Natural killer cell (primary cell): Measurements from ENCODE around the gene SH3BP4. TPM values are rescaled to one million over a fixed set of nuclear protein-coding genes. Genes with fewer than 3 reads are reported as not detected.

Experiments
- ATAC-seq, 3 donors: fragments of 150-1000 bp in 2 of 3; fragments of 200-7000 bp in 1 of 3; cut with Tn5 transposase; 1 replicate in 1 of 3; 2 replicates in 2 of 3; pipeline ENCODE4 v1.10.0; 2021; ENCODE audit warnings: mild to moderate bottlenecking in 2 of 3, moderate library complexity in 2 of 3
- DNase-seq, 2 donors: peaks; one replicate each; pipeline versions ENCODE4 v3.0.0 to v3.0.0-alpha.2; 2013 to 2021; ENCODE audit warnings: mixed read lengths in 1 of 2
- H3K27ac ChIP-seq: one replicate; pipeline ENCODE4 v1.5.1; 2013; ENCODE audit warnings: mild to moderate bottlenecking, low read length
- H3K27me3 ChIP-seq: one replicate; pipeline ENCODE4 v1.6.1; 2013; ENCODE audit warnings: low read length; ENCODE audit not compliant: control insufficient read depth, insufficient read depth
- H3K36me3 ChIP-seq: one replicate; pipeline ENCODE4 v1.6.1; 2013; ENCODE audit warnings: low read length; ENCODE audit not compliant: control insufficient read depth, insufficient read depth
- H3K4me1 ChIP-seq: one replicate; pipeline ENCODE4 v1.6.1; 2013; ENCODE audit warnings: low read length; ENCODE audit not compliant: control insufficient read depth, insufficient read depth
- H3K4me3 ChIP-seq: one replicate; pipeline ENCODE4 v1.5.1; 2013; ENCODE audit warnings: low read length
- H3K9me3 ChIP-seq: one replicate; pipeline ENCODE4 v1.6.1; 2013; ENCODE audit warnings: low read length; ENCODE audit not compliant: control insufficient read depth, insufficient read depth
- H3K27ac Mint-ChIP-seq, 2 donors: one replicate each; pipeline ENCODE4 v1.8.0; 2022; ENCODE audit warnings: mild to moderate bottlenecking in 2 of 2, mixed read lengths in 2 of 2, moderate library complexity in 1 of 2
- H3K27me3 Mint-ChIP-seq, 2 donors: one replicate each; pipeline ENCODE4 v1.8.0; 2022; ENCODE audit warnings: low read depth in 2 of 2, mixed read lengths in 2 of 2
- H3K36me3 Mint-ChIP-seq: one replicate; pipeline ENCODE4 v1.8.0; 2022; ENCODE audit warnings: mixed read lengths
- H3K4me1 Mint-ChIP-seq, 2 donors: one replicate each; pipeline ENCODE4 v1.8.0; 2022; ENCODE audit warnings: mixed read lengths in 2 of 2
- H3K4me3 Mint-ChIP-seq: one replicate; pipeline ENCODE4 v1.8.0; 2022; ENCODE audit warnings: mild to moderate bottlenecking, moderate library complexity, mixed read lengths
- H3K9me3 Mint-ChIP-seq, 2 donors: one replicate each; pipeline ENCODE4 v1.8.0; 2022; ENCODE audit warnings: mixed read lengths in 2 of 2
- WGBS: methylation state at CpG from one replicate; pipeline ENCODE4 v1.1.7; 2013; ENCODE audit warnings: missing lambda C conversion rate; ENCODE audit not compliant: insufficient coverage; 5-methylcytosine and 5-hydroxymethylcytosine counted together
- intact Hi-C: fragments of 100-400 bp; cut with micrococcal nuclease; formaldehyde crosslinking; loops from one replicate; pipeline ENCODE4 v1.14.2; 2022
- total RNA-seq, 4 donors: library from RNA; stranded (reverse); fragments of 120-200 nt in 1 of 4; gene quantifications; one replicate each; pipeline versions ENCODE4 v1.2.3 to v1.2.4, GENCODE V29; 2013 to 2022
- TF ChIP-seq, protein P1 (sequence below): fragments of 200-600 bp; IDR thresholded peaks from one replicate; pipeline ENCODE4 v1.8.0; 2022; ENCODE audit warnings: antibody characterized with exemption

SH3BP4 gene
- total RNA-seq, 3 donors from 2014 or later (not counting 1 experiment from before 2014, with no cell fraction given): 0.39 to 2.6 (median 1.0) TPM

DNA sequence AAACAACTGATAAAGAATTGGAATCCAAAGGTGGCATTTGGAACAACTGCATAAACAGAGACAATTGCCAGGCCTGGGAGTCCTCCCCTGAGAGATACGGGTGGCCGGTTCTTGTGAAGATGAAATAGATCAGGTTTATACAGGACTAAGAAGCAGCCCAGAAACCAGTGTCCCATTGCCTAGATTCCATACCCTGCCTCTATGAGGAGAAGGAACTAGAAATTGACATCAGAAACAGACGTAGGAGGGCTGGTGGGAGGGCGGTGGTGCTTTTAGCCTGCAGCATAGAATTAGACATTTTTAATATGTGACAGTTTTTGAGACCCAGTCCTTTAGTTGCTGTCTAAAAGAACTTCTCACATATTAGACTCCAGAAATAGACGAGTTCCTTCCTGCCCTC is 11.8 kb upstream of the SH3BP4 start:
- 73% methylated on average over 5 of the region's 5 CpGs for WGBS
- Mint-ChIP-seq H3K4me1 (no peaks in the 10 kb centered on the region), H3K9me3 (peaks cover 0 to 5% of the 10 kb centered on the region in 2 donors), H3K4me3 (no peak overlapping the region), H3K27ac (no peak overlapping the region), H3K36me3 (peaks cover 7% of the 10 kb centered on the region), H3K27me3 (peaks cover 31 to 54% of the 10 kb centered on the region in 2 donors)
- Histone ChIP-seq H3K27me3 (peaks cover 7% of the 10 kb centered on the region), H3K36me3 (no peaks in the 10 kb centered on the region), H3K4me3 (no peak overlapping the region), H3K4me1 (no peaks in the 10 kb centered on the region), H3K9me3 (no peaks in the 10 kb centered on the region), H3K27ac (no peak overlapping the region)
- TF ChIP-seq, protein P1, sequence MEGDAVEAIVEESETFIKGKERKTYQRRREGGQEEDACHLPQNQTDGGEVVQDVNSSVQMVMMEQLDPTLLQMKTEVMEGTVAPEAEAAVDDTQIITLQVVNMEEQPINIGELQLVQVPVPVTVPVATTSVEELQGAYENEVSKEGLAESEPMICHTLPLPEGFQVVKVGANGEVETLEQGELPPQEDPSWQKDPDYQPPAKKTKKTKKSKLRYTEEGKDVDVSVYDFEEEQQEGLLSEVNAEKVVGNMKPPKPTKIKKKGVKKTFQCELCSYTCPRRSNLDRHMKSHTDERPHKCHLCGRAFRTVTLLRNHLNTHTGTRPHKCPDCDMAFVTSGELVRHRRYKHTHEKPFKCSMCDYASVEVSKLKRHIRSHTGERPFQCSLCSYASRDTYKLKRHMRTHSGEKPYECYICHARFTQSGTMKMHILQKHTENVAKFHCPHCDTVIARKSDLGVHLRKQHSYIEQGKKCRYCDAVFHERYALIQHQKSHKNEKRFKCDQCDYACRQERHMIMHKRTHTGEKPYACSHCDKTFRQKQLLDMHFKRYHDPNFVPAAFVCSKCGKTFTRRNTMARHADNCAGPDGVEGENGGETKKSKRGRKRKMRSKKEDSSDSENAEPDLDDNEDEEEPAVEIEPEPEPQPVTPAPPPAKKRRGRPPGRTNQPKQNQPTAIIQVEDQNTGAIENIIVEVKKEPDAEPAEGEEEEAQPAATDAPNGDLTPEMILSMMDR: no peak
- ATAC-seq (no peak), DNase-seq (no peak)
- intact Hi-C loops: no loop called here

DNA sequence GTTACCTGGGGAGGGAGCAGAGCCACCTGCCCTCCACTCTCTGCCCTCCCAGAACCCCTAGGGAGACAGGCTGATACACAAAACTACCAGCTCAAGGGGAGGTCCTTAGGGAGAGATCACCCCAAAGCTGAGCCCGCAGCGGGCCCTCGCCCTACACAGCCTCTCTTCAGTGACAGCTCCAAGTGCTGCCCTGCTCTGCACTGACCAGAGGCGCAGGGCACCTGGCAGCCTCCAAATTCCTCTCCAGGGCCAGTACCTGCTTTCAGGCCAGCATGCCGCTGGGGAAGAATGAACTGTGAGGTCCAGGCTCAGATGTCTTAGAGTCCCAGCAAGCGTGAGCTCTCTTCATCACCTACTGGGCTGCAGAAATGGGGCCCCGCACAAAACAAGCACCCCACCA is 11.3 kb upstream of the SH3BP4 start:
- H3K4me1 Mint-ChIP-seq: no peaks in the 10 kb centered on the region
- Histone ChIP-seq H3K4me1 (no peaks in the 10 kb centered on the region), H3K4me3 (no peak overlapping the region), H3K27me3 (peaks cover 7% of the 10 kb centered on the region), H3K27ac (no peak overlapping the region), H3K36me3 (no peaks in the 10 kb centered on the region), H3K9me3 (no peaks in the 10 kb centered on the region)
- ATAC-seq (no peak), DNase-seq (no peak)
- H3K27ac Mint-ChIP-seq: no peak overlapping the region
- peaks cover 0 to 5% of the 10 kb centered on the region in 2 donors for H3K9me3 Mint-ChIP-seq
- TF ChIP-seq, protein P1: no peak
- H3K4me3 Mint-ChIP-seq: no peak overlapping the region
- WGBS: 93% methylated on average over 7 of the region's 7 CpGs
- intact Hi-C loops: no loop called here
- H3K27me3 Mint-ChIP-seq: peaks cover 31 to 54% of the 10 kb centered on the region in 2 donors
- peaks cover 7% of the 10 kb centered on the region for H3K36me3 Mint-ChIP-seq

DNA sequence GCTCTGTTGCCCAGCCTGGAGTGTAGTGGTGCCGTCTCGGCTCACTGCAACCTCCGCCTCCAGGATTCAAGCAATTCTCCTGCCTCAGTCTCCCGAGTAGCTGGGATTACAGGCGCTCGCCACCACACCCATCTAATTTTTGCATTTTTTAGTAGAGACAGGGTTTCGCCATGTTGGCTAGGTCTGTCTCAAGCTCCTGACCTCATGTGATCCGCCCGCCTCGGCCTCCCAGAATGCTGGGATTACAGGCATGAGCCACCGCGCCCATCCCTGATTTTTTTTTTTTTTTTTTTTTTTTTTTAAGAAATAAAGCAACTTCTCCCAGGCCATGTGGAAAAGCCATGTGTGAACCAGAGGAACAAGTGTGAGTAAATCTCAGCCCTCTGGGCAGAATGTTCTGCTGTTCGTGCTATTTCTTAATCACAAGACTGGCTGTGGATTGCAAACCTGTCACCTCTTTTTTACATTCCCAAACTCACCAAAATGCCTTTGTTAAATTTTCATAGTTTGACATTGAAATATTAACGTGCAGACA is 6.4 kb upstream of the SH3BP4 start:
- H3K4me1 ChIP-seq: peaks cover under 1% of the 10 kb centered on the region
- Mint-ChIP-seq H3K27me3 (peaks cover 51 to 56% of the 10 kb centered on the region in 2 donors), H3K4me3 (no peak overlapping the region), H3K36me3 (peaks cover 7% of the 10 kb centered on the region), H3K27ac (no peak overlapping the region), H3K4me1 (peaks cover under 1 to 1% of the 10 kb centered on the region in 2 donors), H3K9me3 (peaks cover 0 to 5% of the 10 kb centered on the region in 2 donors)
- peaks cover 14% of the 10 kb centered on the region for H3K27me3 ChIP-seq
- DNase-seq (no peak), ATAC-seq (no peak)
- 88% methylated on average over 12 of the region's 14 CpGs for WGBS
- intact Hi-C loops: no loop called here
- H3K36me3 ChIP-seq: no peaks in the 10 kb centered on the region
- TF ChIP-seq, protein P1: no peak
- H3K27ac ChIP-seq: no peak overlapping the region
- no peak overlapping the region for H3K4me3 ChIP-seq
- H3K9me3 ChIP-seq: no peaks in the 10 kb centered on the region

DNA sequence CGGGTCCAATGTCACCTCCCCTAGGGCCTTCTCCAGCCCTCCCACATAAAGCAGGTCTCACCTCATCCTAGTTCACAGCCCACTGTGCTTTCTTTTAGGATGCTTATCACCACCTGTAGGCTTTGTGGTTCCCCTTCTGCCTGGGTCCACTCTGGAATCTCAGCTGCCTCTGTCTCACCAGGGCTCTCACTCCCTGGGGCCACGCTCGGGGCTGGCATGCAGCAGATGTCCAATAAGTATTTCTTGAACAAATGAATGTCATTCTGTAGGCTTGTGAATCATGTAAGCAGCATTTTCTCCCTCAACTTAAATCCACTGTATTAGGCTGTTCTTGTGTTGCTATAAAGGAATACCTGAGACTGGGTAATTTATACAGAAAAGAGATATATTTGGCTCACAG is 4.3 kb upstream of the SH3BP4 start:
- intact Hi-C loops: no loop called here
- Histone ChIP-seq H3K9me3 (no peaks in the 10 kb centered on the region), H3K27ac (no peak overlapping the region), H3K4me3 (no peak overlapping the region), H3K36me3 (no peaks in the 10 kb centered on the region), H3K27me3 (peaks cover 23% of the 10 kb centered on the region), H3K4me1 (peaks cover 12% of the 10 kb centered on the region)
- Mint-ChIP-seq H3K9me3 (peaks cover 0 to 5% of the 10 kb centered on the region in 2 donors), H3K27ac (no peak overlapping the region), H3K27me3 (peaks cover 54 to 60% of the 10 kb centered on the region in 2 donors), H3K4me1 (peaks cover 11 to 12% of the 10 kb centered on the region in 2 donors), H3K4me3 (no peak overlapping the region), H3K36me3 (peaks cover 7% of the 10 kb centered on the region)
- ATAC-seq (no peak), DNase-seq (no peak)
- 80% methylated on average over 3 of the region's 3 CpGs for WGBS
- TF ChIP-seq, protein P1: no peak
